Body of pancreas (tissue), 4 donors: ENCODE results near the gene CDKAL1. TPM values are rescaled to one million over a fixed set of nuclear protein-coding genes. Genes with fewer than 3 reads are reported as not detected.

Experiments
- ATAC-seq: fragments of 150-250 bp; one replicate; pipeline ENCODE4 v1.9.1; 2016
- DNase-seq, 4 donors: peaks; one replicate each; pipeline ENCODE4 v3.0.0-alpha.2; 2019
- H3K27ac ChIP-seq, 4 donors: fragments of 200-600 bp; sonication (generic); 1 replicate in 3 of 4; 2 replicates in 1 of 4; pipeline versions ENCODE4 v1.5.1 to v1.6.1; 2016 to 2019; ENCODE audit warnings: mild to moderate bottlenecking in 1 of 4, mixed read lengths in 1 of 4, moderate library complexity in 1 of 4
- H3K27me3 ChIP-seq, 2 donors: fragments of 200-600 bp; sonication (generic); one replicate each; pipeline ENCODE4 v1.6.0; 2016; ENCODE audit warnings: mild to moderate bottlenecking in 1 of 2
- H3K36me3 ChIP-seq, 2 donors: fragments of 200-600 bp; sonication (generic); replicated peaks in 1 of 2; 2 replicates each; pipeline ENCODE4 v1.5.1; 2016; ENCODE audit warnings: low read depth in 2 of 2; ENCODE audit not compliant: insufficient read depth in 1 of 2
- H3K4me1 ChIP-seq: fragments of 200-600 bp; sonication (generic); one replicate; pipeline ENCODE4 v1.6.0; 2016
- H3K4me3 ChIP-seq, 2 donors: fragments of 200-600 bp; sonication (generic); 1 replicate in 1 of 2; 2 replicates in 1 of 2; pipeline ENCODE4 v1.5.1; 2016 to 2019
- H3K9me3 ChIP-seq, 3 donors: fragments of 200-600 bp; sonication (generic); 1 replicate in 2 of 3; 2 replicates in 1 of 3; pipeline ENCODE4 v1.5.1; 2016
- CTCF ChIP-seq, 7 experiments: fragments of 450-650 bp in 4 of 7; fragments of 200-600 bp in 3 of 7; sonication (generic) in 3 of 7; IDR thresholded peaks; one replicate each; pipeline ENCODE4 v1.5.1; 2016 to 2019; ENCODE audit warnings: antibody characterized with exemption in 7 of 7
- POLR2A ChIP-seq, 3 donors: fragments of 450-650 bp; IDR thresholded peaks; one replicate each; pipeline ENCODE4 v1.6.1; 2016; ENCODE audit warnings: antibody characterized with exemption in 3 of 3, mild to moderate bottlenecking in 2 of 3
- WGBS, 2 donors: methylation state at CpG; one replicate each; pipeline ENCODE4 v1.1.5; 2017; 5-methylcytosine and 5-hydroxymethylcytosine counted together
- intact Hi-C: fragments of 100-400 bp; cut with DNase I; formaldehyde crosslinking; loops from one replicate; pipeline ENCODE4 v1.15.1; 2023
- total RNA-seq, 2 donors: library from RNA; depleted of rRNA; stranded (reverse); fragments of >200 nt; gene quantifications; one replicate each; pipeline ENCODE4 v1.1.0, GENCODE V29; 2016

CDKAL1 gene
- total RNA-seq, 2 donors from 2014 or later, result 16.3 to 18.1 TPM

DNA sequence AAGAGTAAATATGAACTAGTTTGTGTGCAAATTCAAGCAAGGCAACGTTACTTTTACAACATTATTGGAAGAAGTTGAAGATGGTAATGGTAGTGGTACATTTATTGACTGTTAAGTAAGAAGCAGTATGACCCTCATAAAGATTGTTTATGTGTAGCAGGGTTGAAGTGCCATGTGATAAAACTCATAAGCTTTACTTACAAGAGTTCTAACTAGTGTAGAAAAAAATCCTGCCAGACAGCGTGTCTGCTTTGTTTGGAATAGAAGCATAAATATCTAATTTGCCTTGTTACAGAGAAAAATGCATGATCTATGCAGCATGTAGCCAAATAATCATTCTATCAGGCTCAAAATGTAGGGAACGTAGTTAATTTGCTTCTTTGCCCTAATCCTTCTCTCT lies 608.5 kb downstream of the CDKAL1 start:
- ATAC-seq, result no peak
- Histone ChIP-seq H3K27ac (no peak overlapping the region), H3K9me3 (no peaks in the 10 kb centered on the region), H3K4me3 (no peak overlapping the region), H3K27me3 (no peaks in the 10 kb centered on the region), H3K4me1 (no peaks in the 10 kb centered on the region), H3K36me3 (no peaks in the 10 kb centered on the region)
- intact Hi-C loops, result no loop called here
- 89 to 90% methylated on average over 3 of the region's 3 CpGs for WGBS, 2 donors
- TF ChIP-seq POLR2A (IDR thresholded peaks at IDR 0.05) (no peak), CTCF (IDR thresholded peaks at IDR 0.05) (no peak)
- no peak for DNase-seq

DNA sequence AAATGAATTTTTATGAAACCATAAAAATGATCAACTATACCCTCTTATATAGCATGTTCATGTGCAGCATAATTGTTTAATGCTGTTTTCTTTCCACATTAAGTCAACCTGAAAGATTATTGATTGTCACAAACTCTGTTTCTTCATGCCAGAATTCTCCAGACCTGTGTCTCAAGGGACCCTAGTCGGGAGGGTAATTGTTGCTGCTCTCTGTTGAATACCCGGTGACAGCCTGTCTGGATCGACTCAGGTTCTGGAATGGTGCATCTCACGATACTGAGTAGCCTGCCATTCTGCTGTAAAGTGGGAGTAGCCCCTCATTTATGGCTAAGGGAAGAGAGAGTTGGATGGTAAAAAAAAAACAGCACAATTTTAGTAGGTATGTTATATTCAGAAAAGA lies 609.4 kb downstream of the CDKAL1 start:
- intact Hi-C loops, result no loop called here
- H3K9me3 ChIP-seq, result no peaks in the 10 kb centered on the region
- no peaks in the 10 kb centered on the region for H3K36me3 ChIP-seq
- ATAC-seq (no peak), DNase-seq (no peak)
- no peaks in the 10 kb centered on the region for H3K4me1 ChIP-seq
- no peak for TF ChIP-seq POLR2A (IDR thresholded peaks at IDR 0.05)
- no peak for TF ChIP-seq CTCF (IDR thresholded peaks at IDR 0.05)
- H3K27ac ChIP-seq, result no peak overlapping the region
- no peak overlapping the region for H3K4me3 ChIP-seq
- WGBS, 2 donors, result 71 to 73% methylated on average over 4 of the region's 4 CpGs
- H3K27me3 ChIP-seq, result no peaks in the 10 kb centered on the region

GRCh38 chr6:21144928-21145327 lies 610.7 kb downstream of the CDKAL1 start:
- 70 to 75% methylated on average over 2 of the region's 2 CpGs for WGBS, 2 donors
- no peak for ATAC-seq
- intact Hi-C loops, result no loop called here

DNA sequence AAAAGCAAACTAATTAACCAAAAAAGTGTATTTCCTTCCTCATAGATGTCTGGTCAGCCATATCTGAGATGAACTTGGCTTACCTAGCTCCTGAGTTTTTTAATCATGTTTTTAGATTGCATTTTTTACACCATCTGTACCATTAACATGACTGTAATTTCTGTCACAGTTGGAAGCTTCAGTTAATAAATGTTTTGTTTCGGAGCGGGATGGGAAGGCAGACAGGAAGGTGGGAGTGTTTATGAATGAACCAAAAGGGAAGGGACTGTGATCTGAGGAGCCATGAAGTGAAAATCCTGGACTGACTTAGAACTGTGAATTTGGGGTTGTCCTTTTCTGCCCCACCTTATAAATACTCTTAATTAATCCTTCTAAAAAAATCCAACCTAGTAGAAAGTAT lies 613.7 kb downstream of the CDKAL1 start:
- H3K4me3 ChIP-seq, result no peak overlapping the region
- intact Hi-C loops, result no loop called here
- no peak for TF ChIP-seq CTCF (IDR thresholded peaks at IDR 0.05)
- no peak for TF ChIP-seq POLR2A (IDR thresholded peaks at IDR 0.05)
- WGBS, 2 donors, result 57 to 80% methylated on average over 2 of the region's 2 CpGs
- H3K36me3 ChIP-seq, result no peaks in the 10 kb centered on the region
- no peak overlapping the region for H3K27ac ChIP-seq
- no peaks in the 10 kb centered on the region for H3K9me3 ChIP-seq
- no peak for ATAC-seq
- H3K4me1 ChIP-seq, result peaks cover 26% of the 10 kb centered on the region
- H3K27me3 ChIP-seq, result no peaks in the 10 kb centered on the region
- no peak for DNase-seq

More at GRCh38 chr6:21144928-21145327, 610.7 kb downstream of the CDKAL1 start:
- no peak for DNase-seq
- no peaks in the 10 kb centered on the region for H3K9me3 ChIP-seq
- no peak overlapping the region for H3K4me3 ChIP-seq
- peaks cover under 1% of the 10 kb centered on the region for H3K4me1 ChIP-seq
- H3K36me3 ChIP-seq, result no peaks in the 10 kb centered on the region
- H3K27ac ChIP-seq, result no peak overlapping the region
- TF ChIP-seq POLR2A (IDR thresholded peaks at IDR 0.05), result no peak
- no peak for TF ChIP-seq CTCF (IDR thresholded peaks at IDR 0.05)
- H3K27me3 ChIP-seq, result no peaks in the 10 kb centered on the region

GRCh38 chr6:21149470-21149869 lies 615.2 kb downstream of the CDKAL1 start:
- Histone ChIP-seq H3K36me3 (no peaks in the 10 kb centered on the region), H3K9me3 (no peaks in the 10 kb centered on the region), H3K27me3 (no peaks in the 10 kb centered on the region), H3K4me3 (no peak overlapping the region), H3K4me1 (peaks cover 30% of the 10 kb centered on the region), H3K27ac (no peak overlapping the region)
- TF ChIP-seq CTCF (IDR thresholded peaks at IDR 0.05) (no peak), POLR2A (IDR thresholded peaks at IDR 0.05) (no peak)
- intact Hi-C loops, result no loop called here
- DNase-seq (no peak), ATAC-seq (no peak)
- WGBS, 2 donors, result 77 to 95% methylated on average over 6 of the region's 6 CpGs
